Activated T-cell treated with anti-CD3 and anti-CD28 coated beads, Interleukin-2, amount 50 U/mL, for 72 hours (primary cell): ENCODE results near the gene TTC21B. TPM values are rescaled to one million over a fixed set of nuclear protein-coding genes. Genes with fewer than 3 reads are reported as not detected.
A peak's percentile ranks its signal among the peaks of the same experiment; 100 is the strongest.

Experiments used
- ATAC-seq, 2 donors: fragments of 150-1000 bp; cut with Tn5 transposase; replicated peaks in 1 of 2; 2 replicates each; pipeline ENCODE4 v1.10.0; 2021; ENCODE audit warnings: moderate library complexity in 2 of 2, mild to moderate bottlenecking in 1 of 2
- DNase-seq, 2 donors: peaks; one replicate each; pipeline ENCODE4 v3.0.0; 2021 to 2022; ENCODE audit warnings: mixed read lengths in 1 of 2
- H3K27ac Mint-ChIP-seq: one replicate; pipeline ENCODE4 v1.8.0; 2022; ENCODE audit warnings: mild to moderate bottlenecking, moderate library complexity, mixed read lengths
- H3K27me3 Mint-ChIP-seq: one replicate; pipeline ENCODE4 v1.8.0; 2022; ENCODE audit warnings: low read depth, mixed read lengths
- H3K36me3 Mint-ChIP-seq, 2 donors: one replicate each; pipeline ENCODE4 v1.8.0; 2022; ENCODE audit warnings: mixed read lengths in 2 of 2, mild to moderate bottlenecking in 1 of 2; ENCODE audit not compliant: insufficient read depth in 2 of 2
- H3K4me1 Mint-ChIP-seq: one replicate; pipeline ENCODE4 v1.8.0; 2022; ENCODE audit warnings: low read depth, mixed read lengths
- H3K4me3 Mint-ChIP-seq, 2 donors: one replicate each; pipeline ENCODE4 v1.8.0; 2022; ENCODE audit warnings: mild to moderate bottlenecking in 2 of 2, mixed read lengths in 2 of 2, moderate library complexity in 2 of 2
- H3K9me3 Mint-ChIP-seq, 2 donors: one replicate each; pipeline ENCODE4 v1.8.0; 2022; ENCODE audit warnings: mixed read lengths in 2 of 2
- total RNA-seq, 2 donors: library from RNA; stranded (reverse); gene quantifications; one replicate each; pipeline ENCODE4 v1.2.3, GENCODE V29; 2022

TTC21B gene
- total RNA-seq, 2 donors from 2014 or later = 24.9 to 26.8 TPM

GRCh38 chr2:165891943-165892342 lies 61.6 kb downstream of the TTC21B start:
- peaks cover 13 to 20% of the 10 kb centered on the region in 2 donors for H3K36me3 Mint-ChIP-seq
- no peaks in the 10 kb centered on the region for H3K4me1 Mint-ChIP-seq
- no peak overlapping the region for H3K4me3 Mint-ChIP-seq
- no peaks in the 10 kb centered on the region for H3K9me3 Mint-ChIP-seq
- no peak for DNase-seq
- no peak for ATAC-seq
- H3K27me3 Mint-ChIP-seq = no peaks in the 10 kb centered on the region
- H3K27ac Mint-ChIP-seq = no peak overlapping the region

DNA sequence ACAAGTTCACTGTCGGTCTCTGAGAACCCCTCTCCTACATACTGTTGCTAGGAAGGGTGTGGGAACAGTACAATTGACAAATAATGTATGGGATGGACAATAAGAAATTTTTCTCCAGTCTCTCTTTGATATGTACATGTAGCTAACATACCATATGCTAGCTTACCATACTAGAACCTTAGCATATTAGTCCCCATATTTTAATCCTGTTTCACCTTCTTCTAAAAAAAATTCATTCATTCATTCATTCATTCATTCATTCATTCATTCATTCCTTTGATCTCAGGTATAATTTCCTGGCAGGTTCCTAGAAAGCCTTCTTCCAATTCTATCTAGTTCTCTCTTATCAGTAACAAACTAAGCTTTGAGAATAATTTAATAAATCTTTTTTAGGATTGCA lies 62.2 kb downstream of the TTC21B start:
- Mint-ChIP-seq H3K27ac (no peak overlapping the region), H3K36me3 (peaks cover 13 to 23% of the 10 kb centered on the region in 2 donors), H3K9me3 (no peaks in the 10 kb centered on the region), H3K4me1 (no peaks in the 10 kb centered on the region), H3K27me3 (no peaks in the 10 kb centered on the region), H3K4me3 (no peak overlapping the region)
- DNase-seq = no peak
- ATAC-seq = no peak

GRCh38 chr2:165889798-165890197 lies 63.8 kb downstream of the TTC21B start:
- Mint-ChIP-seq H3K4me1 (no peaks in the 10 kb centered on the region), H3K27ac (peak overlapping the region; percentile 52), H3K9me3 (no peaks in the 10 kb centered on the region), H3K4me3 (no peak overlapping the region), H3K27me3 (no peaks in the 10 kb centered on the region), H3K36me3 (peaks cover 9 to 19% of the 10 kb centered on the region in 2 donors)
- DNase-seq = no peak
- no peak for ATAC-seq

- no peak for ATAC-seq
- DNase-seq = no peak
- Mint-ChIP-seq H3K27me3 (no peaks in the 10 kb centered on the region), H3K27ac (no peak overlapping the region), H3K9me3 (no peaks in the 10 kb centered on the region), H3K4me1 (no peaks in the 10 kb centered on the region), H3K36me3 (peaks cover 8 to 19% of the 10 kb centered on the region in 2 donors), H3K4me3 (no peak overlapping the region)
Observed at GRCh38 chr2:165889158-165889557, 64.4 kb downstream of the TTC21B start.

- H3K36me3 Mint-ChIP-seq = peaks cover 5 to 13% of the 10 kb centered on the region in 2 donors
Observed at GRCh38 chr2:165888171-165888570, 65.4 kb downstream of the TTC21B start.

DNA sequence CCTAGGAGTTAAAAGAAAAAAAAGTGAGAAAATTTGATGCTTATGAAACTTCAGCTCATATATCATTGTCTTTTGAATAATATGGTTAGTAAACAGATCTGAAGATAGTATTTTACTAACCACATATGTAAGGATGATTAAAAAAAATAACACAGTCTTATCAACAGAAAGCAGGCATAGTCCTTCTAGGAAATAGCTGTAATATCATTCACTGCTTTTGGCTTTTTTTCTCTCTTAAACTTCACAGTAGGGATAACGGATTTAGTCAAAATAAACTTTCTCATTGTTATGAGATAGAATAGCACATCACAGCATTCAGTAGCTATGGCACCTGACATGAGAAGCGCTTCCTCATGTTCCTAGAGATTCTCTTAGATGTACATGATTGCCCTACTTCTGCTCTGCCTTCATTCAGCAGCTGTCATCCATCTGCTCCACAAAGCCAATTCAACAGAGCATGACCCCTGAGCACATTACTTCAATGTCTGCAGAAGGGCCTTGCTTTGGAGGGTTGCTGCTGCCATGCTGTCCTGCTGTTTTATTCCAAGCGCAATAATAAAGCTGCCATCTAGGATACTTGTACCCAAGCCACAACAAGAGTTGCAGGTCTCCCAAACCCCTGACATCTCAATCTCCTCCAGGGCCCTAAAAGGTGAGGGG lies 67.0 kb downstream of the TTC21B start:
- no peak overlapping the region for H3K4me3 Mint-ChIP-seq
- H3K9me3 Mint-ChIP-seq = no peaks in the 10 kb centered on the region
- H3K4me1 Mint-ChIP-seq = no peaks in the 10 kb centered on the region
- no peak for DNase-seq
- no peaks in the 10 kb centered on the region for H3K27me3 Mint-ChIP-seq
- H3K27ac Mint-ChIP-seq = no peak overlapping the region
- peaks cover 3 to 10% of the 10 kb centered on the region in 2 donors for H3K36me3 Mint-ChIP-seq
- ATAC-seq = no peak

More at GRCh38 chr2:165888171-165888570, 65.4 kb downstream of the TTC21B start:
- ATAC-seq (no peak), DNase-seq (no peak)
- no peaks in the 10 kb centered on the region for H3K27me3 Mint-ChIP-seq
- H3K4me1 Mint-ChIP-seq = no peaks in the 10 kb centered on the region
- no peaks in the 10 kb centered on the region for H3K9me3 Mint-ChIP-seq
- H3K27ac Mint-ChIP-seq = no peak overlapping the region
- no peak overlapping the region for H3K4me3 Mint-ChIP-seq

- no peaks in the 10 kb centered on the region for H3K9me3 Mint-ChIP-seq
- H3K27ac Mint-ChIP-seq = peak overlapping the region; percentile 74
- peak overlapping the region; percentile 31 to 80 for H3K4me3 Mint-ChIP-seq
- peak; percentile 63 for ATAC-seq
- DNase-seq = peak; percentile 7 to 26
- H3K36me3 Mint-ChIP-seq = peaks cover 3 to 5% of the 10 kb centered on the region in 2 donors
- H3K4me1 Mint-ChIP-seq = peaks cover 34% of the 10 kb centered on the region
- no peaks in the 10 kb centered on the region for H3K27me3 Mint-ChIP-seq
Observed at GRCh38 chr2:165877565-165878550, 75.7 kb downstream of the TTC21B start.

- Mint-ChIP-seq H3K9me3 (no peaks in the 10 kb centered on the region), H3K27ac (peak overlapping the region; percentile 83), H3K36me3 (peaks cover 3 to 5% of the 10 kb centered on the region in 2 donors), H3K4me1 (peaks cover 34% of the 10 kb centered on the region), H3K4me3 (peak overlapping the region; percentile 61 to 66), H3K27me3 (no peaks in the 10 kb centered on the region)
- ATAC-seq (peak; percentile 44 to 47), DNase-seq (peak in 1 of 2 donors; percentile 2)
Observed at GRCh38 chr2:165876712-165877111, 76.9 kb downstream of the TTC21B start.

GRCh38 chr2:165876269-165876668 lies 77.3 kb downstream of the TTC21B start:
- Mint-ChIP-seq H3K27ac (peak overlapping the region; percentile 83), H3K9me3 (no peaks in the 10 kb centered on the region), H3K4me1 (peaks cover 34% of the 10 kb centered on the region), H3K4me3 (peak overlapping the region; percentile 61 to 66), H3K27me3 (no peaks in the 10 kb centered on the region), H3K36me3 (peaks cover 3% of the 10 kb centered on the region in 2 donors)
- ATAC-seq (peak; percentile 77 to 80), DNase-seq (no peak)

DNA sequence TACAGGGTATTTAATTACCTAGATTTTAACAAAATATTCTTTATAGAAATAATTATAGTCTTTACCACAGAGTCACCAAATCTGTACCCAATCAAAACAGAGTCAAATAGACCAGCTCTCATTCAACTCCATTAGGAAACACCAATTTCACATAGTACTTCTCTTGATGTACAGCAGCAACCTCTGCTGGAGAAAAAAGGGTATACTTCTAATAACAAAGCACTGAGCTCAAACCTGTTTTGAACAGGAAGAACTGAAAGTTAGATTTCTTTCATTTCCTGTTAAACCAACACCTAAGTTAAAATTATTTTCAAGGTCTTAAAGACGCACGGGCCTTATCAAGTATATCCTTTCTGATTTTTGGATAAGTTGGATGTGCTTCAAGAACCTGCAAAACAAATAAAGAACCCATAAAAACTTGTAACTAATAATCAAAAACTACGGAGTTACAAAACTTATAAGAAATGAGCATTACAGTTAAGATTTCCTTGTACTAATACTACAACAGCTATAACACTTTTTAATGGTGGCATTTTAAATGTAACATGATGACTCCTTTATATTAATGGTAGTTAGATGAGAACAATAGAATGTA lies 79.0 kb downstream of the TTC21B start:
- Mint-ChIP-seq H3K9me3 (no peaks in the 10 kb centered on the region), H3K27me3 (no peaks in the 10 kb centered on the region), H3K27ac (no peak overlapping the region), H3K4me1 (peaks cover 34% of the 10 kb centered on the region), H3K36me3 (peaks cover 0 to 2% of the 10 kb centered on the region in 2 donors), H3K4me3 (peak overlapping the region in 1 of 2 donors; percentile 25)
- DNase-seq (peak in 1 of 2 donors; percentile 8), ATAC-seq (peak; percentile 40 to 41)

DNA sequence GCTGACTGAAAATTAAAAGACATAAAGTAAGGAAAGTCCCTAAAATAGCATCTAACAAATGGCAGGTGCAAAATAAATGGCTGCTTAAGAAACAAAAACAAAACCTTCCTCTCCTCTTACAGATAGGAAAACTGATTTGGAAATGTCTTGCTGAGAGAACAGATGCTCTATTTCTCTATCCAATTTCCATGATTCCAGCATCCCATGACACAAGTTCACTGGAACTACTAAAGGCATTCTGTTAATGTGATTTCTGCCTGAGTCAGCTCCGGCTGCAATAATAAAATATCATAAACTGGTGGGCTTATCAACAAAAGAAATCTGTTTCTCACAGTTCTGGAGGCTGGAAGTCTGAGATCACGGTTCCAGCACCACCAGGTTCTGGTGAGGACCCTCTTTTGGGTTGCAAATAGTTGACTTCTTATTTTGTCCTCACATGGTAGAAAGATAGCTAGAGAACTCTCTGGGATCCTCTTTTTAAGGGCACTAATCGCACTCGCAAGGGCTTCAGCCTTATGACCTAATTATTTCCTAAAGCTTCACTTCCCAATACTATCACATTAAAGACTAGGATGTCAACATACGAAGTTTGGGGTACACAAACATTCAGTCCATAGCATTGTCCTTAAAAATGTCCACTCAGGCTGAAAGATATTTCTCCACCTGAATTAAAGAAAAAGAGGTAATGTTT lies 81.3 kb downstream of the TTC21B start:
- Mint-ChIP-seq H3K36me3 (peaks cover 0 to 2% of the 10 kb centered on the region in 2 donors), H3K9me3 (no peaks in the 10 kb centered on the region), H3K27me3 (no peaks in the 10 kb centered on the region)

GRCh38 chr2:165871025-165871424 lies 82.6 kb downstream of the TTC21B start:
- peaks cover 5% of the 10 kb centered on the region for H3K4me1 Mint-ChIP-seq
- ATAC-seq = no peak
- no peak overlapping the region for H3K27ac Mint-ChIP-seq
- H3K27me3 Mint-ChIP-seq = no peaks in the 10 kb centered on the region
- DNase-seq = no peak
- H3K36me3 Mint-ChIP-seq = peaks cover 0 to 4% of the 10 kb centered on the region in 2 donors
- no peaks in the 10 kb centered on the region for H3K9me3 Mint-ChIP-seq
- H3K4me3 Mint-ChIP-seq = no peak overlapping the region

More for the DNA sequence above, 81.3 kb downstream of the TTC21B start:
- DNase-seq = no peak
- no peak for ATAC-seq
- Mint-ChIP-seq H3K4me3 (no peak overlapping the region), H3K27ac (no peak overlapping the region), H3K4me1 (peaks cover 17% of the 10 kb centered on the region)
